ENCODE measurements around the gene KIF19. TPM values are rescaled to one million over a fixed set of nuclear protein-coding genes. Genes with fewer than 3 reads are reported as not detected.

Gene KIF19
- total and polyA plus RNA-seq, 2 of the 8 experiments (the other 6 are each of a cell fraction or from before 2014, with no cell fraction given): 0.52 to 0.77 TPM

- Histone ChIP-seq H3K4me2 (ENCODE audit: insufficient read depth in 1 of 2, low read depth in 2 of 2, low read length in 2 of 2) (no peak overlapping the region), H3K4ac (replicated peaks; ENCODE audit: insufficient read length, low read depth, low read length) (no peak overlapping the region), H3K23ac (ENCODE audit: insufficient read length) (no peak overlapping the region), H4K8ac (ENCODE audit: extremely low read depth, insufficient read depth, low read length) (no peak overlapping the region), H2AFZ (ENCODE audit: low read length) (peak overlapping the region; percentile 17; the same call in 1 of the 2 replicates), H3K4me3 (ENCODE audit: extremely low read depth in 1 of 4, insufficient read depth in 2 of 4, low read depth in 3 of 4, low read length in 4 of 4) (no peak overlapping the region), H2BK20ac (ENCODE audit: low read length) (no peak overlapping the region), H3K14ac (ENCODE audit: insufficient read length) (no peak overlapping the region), H2BK12ac (ENCODE audit: low read depth, low read length) (no peak overlapping the region), H3K9me3 (ENCODE audit: insufficient read depth in 2 of 2, low read depth in 1 of 2, low read length in 1 of 2) (no peaks in the 10 kb centered on the region), H4K20me1 (replicated peaks in 1 of 2; ENCODE audit: control insufficient read depth in 1 of 2, insufficient read depth in 2 of 2, low read length in 2 of 2) (no peaks in the 10 kb centered on the region), H2AK5ac (ENCODE audit: low read depth, low read length) (no peak overlapping the region), H3K4me1 (replicated peaks in 1 of 4; ENCODE audit: control insufficient read depth in 3 of 4, insufficient read depth in 4 of 4, low read length in 3 of 4) (no peaks in the 10 kb centered on the region), H3K36me3 (ENCODE audit: control insufficient read depth in 2 of 4, insufficient read depth in 4 of 4, low read length in 3 of 4) (no peaks in the 10 kb centered on the region), H3K27me3 (replicated peaks in 1 of 4; ENCODE audit: control insufficient read depth in 3 of 4, extremely low read depth in 1 of 4, insufficient read depth in 3 of 4, low read length in 3 of 4) (no peaks in the 10 kb centered on the region; a peak in 1 of 7 replicates), H3K9ac (replicated peaks in 1 of 4; ENCODE audit: extremely low read depth in 1 of 4, low read depth in 3 of 4, low read length in 3 of 4) (no peak overlapping the region), H3K18ac (ENCODE audit: extremely low read depth, low read length) (no peak overlapping the region), H3K79me2 (ENCODE audit: control insufficient read depth in 1 of 2, insufficient read depth in 2 of 2, low read length in 2 of 2) (no peaks in the 10 kb centered on the region), H3K56ac (replicated peaks; ENCODE audit: insufficient read length, low read depth, low read length) (no peak overlapping the region), H2BK120ac (replicated peaks; ENCODE audit: low read depth, low read length) (no peak overlapping the region), H3K23me2 (ENCODE audit: low read depth, low read length) (no peaks in the 10 kb centered on the region), H2BK5ac (ENCODE audit: low read depth, low read length) (no peak overlapping the region), H3K27ac (ENCODE audit: low read depth, low read length) (no peak overlapping the region), H4K5ac (ENCODE audit: insufficient read length, low read depth, low read length) (no peak overlapping the region), H2BK15ac (ENCODE audit: low read length) (no peak overlapping the region), H4K91ac (replicated peaks; ENCODE audit: insufficient read length, low read length) (no peak overlapping the region), H3K79me1 (ENCODE audit: low read depth, low read length) (no peaks in the 10 kb centered on the region)
- POLR2A ChIA-PET (ENCODE audit: partially characterized antibody): interaction anchor here (1.6 to 1.7 kb wide), 2 partner anchors 14 to 88 kb away, joined by 4 to 5 read pairs; no protein-coding TSS in a partner anchor
- no peak for TF ChIP-seq SIX5 (IDR thresholded peaks at IDR 0.05; ENCODE audit: low read depth, low read length)
- FAIRE-seq: no peak
- 86% methylated on average over 7 of the region's 7 CpGs; no CpG with 5 or more reads in 1 of the 2 experiments for WGBS, 2 experiments (ENCODE audit: extremely low coverage in 1 of 2, insufficient coverage in 1 of 2, insufficient read length in 1 of 2, insufficient replicate concordance in 2 of 2, low coverage in 1 of 2, low lambda C conversion rate in 2 of 2, missing lambda C conversion rate in 1 of 2)
- CTCF ChIA-PET (ENCODE audit: partially characterized antibody): interaction anchor here (0.5 to 8.6 kb wide), 22 partner anchors 9 to 868 kb away, joined by 3 to 114 read pairs (median 4); partner anchors contain the start of genes BTBD17, CD300H, CD300LB and TTYH2
- no peak for DNase-seq (ENCODE audit: low read depth in 1 of 2, low spot score in 2 of 2)
Measured at GRCh38 chr17:74298778-74299177, 27.2 kb upstream of the KIF19 start.

Data from H1 (cell line).